ENCODE results near the gene ERICH4.

ERICH4 gene

GRCh38 chr19:41410336-41411054, 32.5 kb upstream of the ERICH4 start:
- peak overlapping the region; percentile 50 to 91 (median 81) for H3K4me2 ChIP-seq
- peaks cover 19 to 58% (median 41%) of the 10 kb centered on the region in 11 experiments for H3K36me3 ChIP-seq
- H3K9me3 ChIP-seq (replicated peaks in 1 of 11) = no peaks in the 10 kb centered on the region
- H3K4me1 ChIP-seq = peaks cover 78 to 100% (median 99%) of the 10 kb centered on the region in 10 experiments
- no peak for TF ChIP-seq Cebpa-rat (IDR thresholded peaks at IDR 0.05)
- H4K20me1 ChIP-seq = no peaks in the 10 kb centered on the region
- peak overlapping the region in 5 of 10 experiments; percentile 16 to 43 (median 38); a peak in 8 of 20 replicates for H3K4me3 ChIP-seq
- H3K9ac ChIP-seq = peak overlapping the region; percentile 72 to 89 (median 82)
- H3K27ac ChIP-seq = peak overlapping the region; percentile 88 to 99 (median 96)
- no peaks in the 10 kb centered on the region for H3K27me3 ChIP-seq

- Histone ChIP-seq H3K36me3 (peaks cover 24 to 57% (median 46%) of the 10 kb centered on the region in 11 experiments), H3K9ac (peak overlapping the region; percentile 26 to 89 (median 82); a peak in 21 of 22 replicates), H3K9me3 (replicated peaks in 1 of 11) (no peaks in the 10 kb centered on the region), H4K20me1 (no peaks in the 10 kb centered on the region), H3K4me1 (peaks cover 78 to 98% (median 91%) of the 10 kb centered on the region in 10 experiments), H3K4me3 (peak overlapping the region in 4 of 10 experiments; percentile 24 to 43 (median 40); a peak in 7 of 20 replicates), H3K27me3 (no peaks in the 10 kb centered on the region), H3K4me2 (peak overlapping the region; percentile 50 to 91 (median 81)), H3K27ac (peak overlapping the region; percentile 88 to 99 (median 96); a peak in 21 of 22 replicates)
- no peak for TF ChIP-seq Cebpa-rat (IDR thresholded peaks at IDR 0.05)
Observed at GRCh38 chr19:41411100-41411967, 31.6 kb upstream of the ERICH4 start.

GRCh38 chr19:41411968-41412265, 31.0 kb upstream of the ERICH4 start:
- Histone ChIP-seq H3K36me3 (peaks cover 30 to 63% (median 52%) of the 10 kb centered on the region in 11 experiments), H3K4me3 (peak overlapping the region in 3 of 10 experiments; percentile 14 to 41 (median 38); a peak in 2 of 20 replicates), H3K4me2 (peak overlapping the region; percentile 50 to 91 (median 81); a peak in 21 of 22 replicates), H3K9me3 (replicated peaks in 1 of 11) (no peaks in the 10 kb centered on the region), H3K4me1 (peaks cover 75 to 97% (median 86%) of the 10 kb centered on the region in 10 experiments), H3K9ac (peak overlapping the region in 10 of 11 experiments; percentile 20 to 89 (median 82); a peak in 14 of 22 replicates), H3K27ac (peak overlapping the region in 10 of 11 experiments; percentile 91 to 99 (median 96); a peak in 16 of 22 replicates), H4K20me1 (no peaks in the 10 kb centered on the region), H3K27me3 (no peaks in the 10 kb centered on the region)
- TF ChIP-seq Cebpa-rat (IDR thresholded peaks at IDR 0.05) = no peak

GRCh38 chr19:41412953-41413352, 30.0 kb upstream of the ERICH4 start:
- H3K27ac ChIP-seq = peak overlapping the region in 8 of 11 experiments; percentile 69 to 99 (median 94); a peak in 17 of 22 replicates
- H3K27me3 ChIP-seq = no peaks in the 10 kb centered on the region
- H3K4me1 ChIP-seq = peaks cover 65 to 87% (median 75%) of the 10 kb centered on the region in 10 experiments
- peak overlapping the region in 10 of 11 experiments; percentile 21 to 65 (median 48); a peak in 15 of 22 replicates for H3K9ac ChIP-seq
- 0 out of 20 replicates have a peak overlapping the region, but pooled peaks of 1 of the 10 experiments have one; percentile 27 for H3K4me3 ChIP-seq
- peaks cover 39 to 73% (median 56%) of the 10 kb centered on the region in 11 experiments for H3K36me3 ChIP-seq
- no peaks in the 10 kb centered on the region for H4K20me1 ChIP-seq
- peak overlapping the region; percentile 34 to 91 (median 82) for H3K4me2 ChIP-seq
- TF ChIP-seq Cebpa-rat (IDR thresholded peaks at IDR 0.05) = no peak
- no peaks in the 10 kb centered on the region for H3K9me3 ChIP-seq (replicated peaks in 1 of 11)

GRCh38 chr19:41413947-41414346, 29.0 kb upstream of the ERICH4 start:
- H3K4me3 ChIP-seq = peak overlapping the region in 1 of 10 experiments; percentile 27; a peak in 1 of 20 replicates
- H3K4me2 ChIP-seq = peak overlapping the region; percentile 34 to 91 (median 82)
- peak overlapping the region in 9 of 11 experiments; percentile 15 to 99 (median 93); a peak in 17 of 22 replicates for H3K27ac ChIP-seq
- TF ChIP-seq Cebpa-rat (IDR thresholded peaks at IDR 0.05) = no peak
- no peaks in the 10 kb centered on the region for H4K20me1 ChIP-seq
- H3K36me3 ChIP-seq = peaks cover 49 to 83% (median 66%) of the 10 kb centered on the region in 11 experiments
- H3K9me3 ChIP-seq (replicated peaks in 1 of 11) = no peaks in the 10 kb centered on the region
- peak overlapping the region in 8 of 11 experiments; percentile 21 to 65 (median 52); a peak in 15 of 22 replicates for H3K9ac ChIP-seq
- H3K27me3 ChIP-seq = no peaks in the 10 kb centered on the region
- H3K4me1 ChIP-seq = peaks cover 55 to 87% (median 72%) of the 10 kb centered on the region in 10 experiments

- H3K27me3 ChIP-seq = no peaks in the 10 kb centered on the region
- no peak for TF ChIP-seq Cebpa-rat (IDR thresholded peaks at IDR 0.05)
- no peaks in the 10 kb centered on the region for H4K20me1 ChIP-seq
- H3K9me3 ChIP-seq (replicated peaks in 1 of 11) = no peaks in the 10 kb centered on the region
- peaks cover 54 to 88% (median 71%) of the 10 kb centered on the region in 11 experiments for H3K36me3 ChIP-seq
- peak overlapping the region; percentile 34 to 91 (median 82) for H3K4me2 ChIP-seq
- peak overlapping the region in 8 of 11 experiments; percentile 16 to 65 (median 49); a peak in 10 of 22 replicates for H3K9ac ChIP-seq
- peaks cover 50 to 87% (median 70%) of the 10 kb centered on the region in 10 experiments for H3K4me1 ChIP-seq
- peak overlapping the region in 9 of 11 experiments; percentile 15 to 99 (median 93); a peak in 17 of 22 replicates for H3K27ac ChIP-seq
- peak overlapping the region in 2 of 10 experiments; percentile 15 to 23; a peak in 1 of 20 replicates for H3K4me3 ChIP-seq
Observed at GRCh38 chr19:41414461-41414860, 28.5 kb upstream of the ERICH4 start.

GRCh38 chr19:41415154-41415571, 27.8 kb upstream of the ERICH4 start:
- H3K4me1 ChIP-seq = peaks cover 48 to 87% (median 70%) of the 10 kb centered on the region in 10 experiments
- peak overlapping the region in 8 of 11 experiments; percentile 69 to 99 (median 94); a peak in 16 of 22 replicates for H3K27ac ChIP-seq
- TF ChIP-seq Cebpa-rat (IDR thresholded peaks at IDR 0.05) = no peak
- H3K9me3 ChIP-seq (replicated peaks in 1 of 11) = no peaks in the 10 kb centered on the region
- H3K36me3 ChIP-seq = peaks cover 60 to 95% (median 78%) of the 10 kb centered on the region in 11 experiments
- H3K4me3 ChIP-seq = 0 out of 20 replicates have a peak overlapping the region, but pooled peaks of 1 of the 10 experiments have one; percentile 15
- H4K20me1 ChIP-seq = no peaks in the 10 kb centered on the region
- no peaks in the 10 kb centered on the region for H3K27me3 ChIP-seq
- H3K9ac ChIP-seq = peak overlapping the region in 7 of 11 experiments; percentile 32 to 65 (median 43); a peak in 8 of 22 replicates
- H3K4me2 ChIP-seq = peak overlapping the region; percentile 34 to 91 (median 82)

GRCh38 chr19:41416194-41416674, 26.7 kb upstream of the ERICH4 start:
- H3K9me3 ChIP-seq (replicated peaks in 1 of 11) = no peaks in the 10 kb centered on the region
- peaks cover 63 to 95% (median 77%) of the 10 kb centered on the region in 11 experiments for H3K36me3 ChIP-seq
- H4K20me1 ChIP-seq = no peaks in the 10 kb centered on the region
- H3K9ac ChIP-seq = no peak overlapping the region
- peak overlapping the region in 3 of 11 experiments; percentile 10 to 41 (median 23); a peak in 3 of 22 replicates for H3K27ac ChIP-seq
- H3K4me3 ChIP-seq = no peak overlapping the region
- H3K4me2 ChIP-seq = peak overlapping the region in 2 of 11 experiments; percentile 1 to 4; a peak in 1 of 22 replicates
- H3K4me1 ChIP-seq = peaks cover 47 to 87% (median 70%) of the 10 kb centered on the region in 10 experiments
- TF ChIP-seq Cebpa-rat (IDR thresholded peaks at IDR 0.05) = no peak
- no peaks in the 10 kb centered on the region for H3K27me3 ChIP-seq
